Suprapubic skin (tissue), 4 donors: Measurements from ENCODE around the gene WDFY1.

Experiments
- CTCF ChIP-seq, 2 donors: fragments of 200-600 bp in 1 of 2; fragments of 450-650 bp in 1 of 2; sonication (generic) in 1 of 2; IDR thresholded peaks; one replicate each; pipeline ENCODE4 v1.5.1; 2016 to 2019; ENCODE audit warnings: antibody characterized with exemption in 2 of 2, mild to moderate bottlenecking in 1 of 2, moderate library complexity in 1 of 2
- EP300 ChIP-seq: sonication (generic); formaldehyde crosslinking; IDR thresholded peaks from one replicate; pipeline ENCODE4 v1.6.1; 2017; ENCODE audit warnings: antibody characterized with exemption
- POLR2A ChIP-seq, 2 donors: fragments of 450-650 bp; IDR thresholded peaks; one replicate each; pipeline ENCODE4 v1.6.1; 2017; ENCODE audit warnings: antibody characterized with exemption in 2 of 2, mild to moderate bottlenecking in 2 of 2, moderate library complexity in 2 of 2
- POLR2AphosphoS5 ChIP-seq, 3 donors: sonication (generic); formaldehyde crosslinking; IDR thresholded peaks; one replicate each; pipeline ENCODE4 v1.6.1; 2017; ENCODE audit warnings: antibody characterized with exemption in 3 of 3

- TF ChIP-seq CTCF (IDR thresholded peaks at IDR 0.05): no peak
- no peak for TF ChIP-seq POLR2AphosphoS5 (IDR thresholded peaks at IDR 0.05)
- TF ChIP-seq POLR2A (IDR thresholded peaks at IDR 0.05): no peak
- no peak for TF ChIP-seq EP300
These were observed 79.1 kb downstream of the WDFY1 start for GRCh38 chr2:223865907-223866508.
